Chondrocyte (in vitro differentiated cells): ENCODE results near the gene MGAT4A. TPM values are rescaled to one million over a fixed set of nuclear protein-coding genes. Genes with fewer than 3 reads are reported as not detected.

Experiments
- DNase-seq: peaks from one replicate; pipeline ENCODE4 v3.0.0; 2021; ENCODE audit warnings: mixed read lengths, low spot score
- H3K27ac Mint-ChIP-seq: one replicate; pipeline ENCODE4 v1.8.0; 2021; ENCODE audit warnings: mild to moderate bottlenecking, moderate library complexity, mixed read lengths; ENCODE audit not compliant: unreplicated experiment
- H3K27me3 Mint-ChIP-seq: 2 replicates; pipeline ENCODE4 v1.8.0; 2021; ENCODE audit warnings: low read depth, mixed read lengths
- H3K36me3 Mint-ChIP-seq: 2 replicates; pipeline ENCODE4 v1.8.0; 2021; ENCODE audit warnings: low read depth, mixed read lengths
- H3K4me1 Mint-ChIP-seq: 2 replicates; pipeline ENCODE4 v1.8.0; 2021; ENCODE audit warnings: low read depth, mild to moderate bottlenecking, mixed read lengths
- H3K4me3 Mint-ChIP-seq: one replicate; pipeline ENCODE4 v1.8.0; 2021; ENCODE audit warnings: mild to moderate bottlenecking, moderate library complexity, mixed read lengths; ENCODE audit not compliant: unreplicated experiment
- H3K9me3 Mint-ChIP-seq: 2 replicates; pipeline ENCODE4 v1.8.0; 2021; ENCODE audit warnings: low read depth, mixed read lengths
- CTCF ChIP-seq: fragments of 200-600 bp; sonication (generic); IDR thresholded peaks from 2 replicates; pipeline ENCODE4 v1.5.0; 2021; ENCODE audit warnings: antibody characterized with exemption, mild to moderate bottlenecking, moderate library complexity
- total RNA-seq: library from RNA; stranded (reverse); gene quantifications from 3 replicates; pipeline ENCODE4 v1.2.1, GENCODE V29; 2021

The MGAT4A gene
- total RNA-seq, 1 donor from 2014 or later: 2.1 TPM

GRCh38 chr2:98749066-98749450 lies 18.1 kb upstream of the MGAT4A start:
- Mint-ChIP-seq H3K27me3 (peaks cover 50% of the 10 kb centered on the region), H3K9me3 (no peaks in the 10 kb centered on the region), H3K4me3 (no peak overlapping the region), H3K4me1 (peaks cover 12% of the 10 kb centered on the region), H3K36me3 (no peaks in the 10 kb centered on the region), H3K27ac (peak overlapping the region; percentile 8)
- no peak for TF ChIP-seq CTCF
- DNase-seq: no peak

- peaks cover 12% of the 10 kb centered on the region for H3K4me1 Mint-ChIP-seq
- no peak overlapping the region for H3K27ac Mint-ChIP-seq
- no peak for DNase-seq
- TF ChIP-seq CTCF: no peak
- no peak overlapping the region for H3K4me3 Mint-ChIP-seq
- no peaks in the 10 kb centered on the region for H3K36me3 Mint-ChIP-seq
- peaks cover 44% of the 10 kb centered on the region for H3K27me3 Mint-ChIP-seq
- H3K9me3 Mint-ChIP-seq: no peaks in the 10 kb centered on the region
Observed at GRCh38 chr2:98748292-98749065, 17.5 kb upstream of the MGAT4A start.

- H3K27ac Mint-ChIP-seq: no peak overlapping the region
- H3K4me3 Mint-ChIP-seq: no peak overlapping the region
- H3K36me3 Mint-ChIP-seq: no peaks in the 10 kb centered on the region
- peaks cover 12% of the 10 kb centered on the region for H3K4me1 Mint-ChIP-seq
- no peak for DNase-seq
- peaks cover 41% of the 10 kb centered on the region for H3K27me3 Mint-ChIP-seq
- no peaks in the 10 kb centered on the region for H3K9me3 Mint-ChIP-seq
- no peak for TF ChIP-seq CTCF
Observed at GRCh38 chr2:98747888-98748287, 17.0 kb upstream of the MGAT4A start.

GRCh38 chr2:98746426-98746825 lies 15.5 kb upstream of the MGAT4A start:
- no peaks in the 10 kb centered on the region for H3K36me3 Mint-ChIP-seq
- no peak overlapping the region for H3K27ac Mint-ChIP-seq
- no peak for DNase-seq
- H3K4me3 Mint-ChIP-seq: no peak overlapping the region
- H3K27me3 Mint-ChIP-seq: peaks cover 36% of the 10 kb centered on the region
- peaks cover 12% of the 10 kb centered on the region for H3K4me1 Mint-ChIP-seq
- no peak for TF ChIP-seq CTCF
- H3K9me3 Mint-ChIP-seq: no peaks in the 10 kb centered on the region

GRCh38 chr2:98744595-98744994 lies 13.7 kb upstream of the MGAT4A start:
- Mint-ChIP-seq H3K4me3 (no peak overlapping the region), H3K9me3 (no peaks in the 10 kb centered on the region), H3K4me1 (peaks cover 12% of the 10 kb centered on the region), H3K27me3 (peaks cover 43% of the 10 kb centered on the region), H3K36me3 (peaks cover 2% of the 10 kb centered on the region), H3K27ac (no peak overlapping the region)
- TF ChIP-seq CTCF: no peak
- DNase-seq: no peak
